HEK293 (cell line): ENCODE data around the gene STEAP2.

Experiments
- CTCF ChIA-PET: fragments of 350-600 bp; formaldehyde crosslinking; extraction: SDS; loops from one replicate; lab custom pipeline; 2021; ENCODE audit warnings: antibody characterized with exemption; lab: Yijun Ruan, JAX
- POLR2A ChIA-PET: fragments of 300-600 bp; formaldehyde crosslinking; extraction: SDS; loops from one replicate; lab custom pipeline; 2020; ENCODE audit warnings: antibody characterized with exemption, inconsistent platforms; lab: Yijun Ruan, JAX
- H3K27ac ChIP-seq: fragments of 200-500 bp; sonication (Bioruptor generic); 2 replicates; pipeline ENCODE4 v1.5.1; 2014; ENCODE audit warnings: low read depth, low read length, control low read depth, inconsistent platforms; ENCODE audit errors: extremely low read depth
- H3K36me3 ChIP-seq, 2 experiments: fragments of 200-500 bp in 1 of 2; sonication (Bioruptor generic) in 1 of 2; 1 replicate in 1 of 2; 2 replicates in 1 of 2; pipeline ENCODE4 v1.5.1; 2014 to 2017; ENCODE audit warnings: inconsistent platforms in 2 of 2, low read length in 2 of 2; ENCODE audit not compliant: control insufficient read depth in 2 of 2, insufficient read depth in 1 of 2
- H3K4me1 ChIP-seq: fragments of 200-500 bp; sonication (Bioruptor generic); 2 replicates; pipeline ENCODE4 v1.5.1; 2014; ENCODE audit warnings: mild to moderate bottlenecking, low read length, inconsistent platforms; ENCODE audit not compliant: control insufficient read depth, insufficient read depth
- H3K4me3 ChIP-seq: 2 replicates; pipeline ENCODE4 v1.5.1; 2011; ENCODE audit warnings: low read depth, mild to moderate bottlenecking, control low read depth, low read length, moderate library complexity
- H3K9me3 ChIP-seq: fragments of 200-500 bp; sonication (Bioruptor generic); 2 replicates; pipeline ENCODE4 v1.5.1; 2014; ENCODE audit warnings: low read depth, low read length, inconsistent platforms; ENCODE audit not compliant: control insufficient read depth, insufficient read depth
- KLF1 ChIP-seq: fragments of 450-650 bp; formaldehyde crosslinking; IDR thresholded peaks from 2 replicates; pipeline ENCODE4 v1.5.1; 2016; ENCODE audit warnings: missing biosample characterization, missing genetic modification characterization
- SETDB1 ChIP-seq: IDR thresholded peaks from one replicate; pipeline ENCODE4 v1.6.1; 2017; ENCODE audit warnings: mild to moderate bottlenecking, low read length, moderate library complexity, mixed read lengths; ENCODE audit not compliant: insufficient read length
- SP2 ChIP-seq: fragments of 450-650 bp; formaldehyde crosslinking; IDR thresholded peaks from 2 replicates; pipeline ENCODE4 v1.5.1; 2016; ENCODE audit warnings: missing biosample characterization, missing genetic modification characterization
- ZBTB20 ChIP-seq: fragments of 450-650 bp; formaldehyde crosslinking; IDR thresholded peaks from 2 replicates; pipeline ENCODE4 v1.5.1; 2016; ENCODE audit warnings: missing biosample characterization, missing genetic modification characterization
- ZNF146 ChIP-seq: fragments of 450-650 bp; formaldehyde crosslinking; IDR thresholded peaks from 2 replicates; pipeline ENCODE4 v1.5.1; 2016; ENCODE audit warnings: missing biosample characterization, missing genetic modification characterization
- ZNF223 ChIP-seq: fragments of 450-650 bp; formaldehyde crosslinking; IDR thresholded peaks from 2 replicates; pipeline ENCODE4 v1.5.1; 2016; ENCODE audit warnings: missing biosample characterization, missing genetic modification characterization
- ZNF324 ChIP-seq: fragments of 450-650 bp; formaldehyde crosslinking; IDR thresholded peaks from 2 replicates; pipeline ENCODE4 v1.5.1; 2016; ENCODE audit warnings: missing biosample characterization, missing genetic modification characterization
- ZNF488 ChIP-seq: fragments of 450-650 bp; formaldehyde crosslinking; IDR thresholded peaks from 2 replicates; pipeline ENCODE4 v1.5.1; 2016; ENCODE audit warnings: missing biosample characterization, missing genetic modification characterization
- TF ChIP-seq, protein P1 (sequence below): fragments of 450-650 bp; formaldehyde crosslinking; IDR thresholded peaks from 2 replicates; pipeline ENCODE4 v1.5.1; 2016; ENCODE audit warnings: missing biosample characterization, missing genetic modification characterization
- TF ChIP-seq, protein P2 (sequence below): fragments of 450-650 bp; formaldehyde crosslinking; IDR thresholded peaks from 2 replicates; pipeline ENCODE4 v1.5.1; 2016; ENCODE audit warnings: missing biosample characterization, missing genetic modification characterization
- TF ChIP-seq, protein P3 (sequence below): fragments of 450-650 bp; formaldehyde crosslinking; IDR thresholded peaks from 2 replicates; pipeline ENCODE4 v1.5.1; 2016; ENCODE audit warnings: missing biosample characterization, missing genetic modification characterization
- TF ChIP-seq, protein P4 (sequence below): fragments of 450-650 bp; IDR thresholded peaks from 2 replicates; pipeline ENCODE4 v1.5.1; 2018; ENCODE audit warnings: missing biosample characterization, mild to moderate bottlenecking, missing genetic modification characterization

The STEAP2 gene

GRCh38 chr7:90239050-90239449 lies 27.5 kb downstream of the STEAP2 start:
- no peaks in the 10 kb centered on the region; a peak in 1 of 3 replicates for H3K36me3 ChIP-seq
- H3K9me3 ChIP-seq = no peaks in the 10 kb centered on the region
- ChIA-PET POLR2A (no interaction called here), CTCF (no interaction called here)
- H3K4me3 ChIP-seq = no peak overlapping the region
- no peak for TF ChIP-seq ZNF146 (tag by site-specific recombination)
- TF ChIP-seq, protein P1, sequence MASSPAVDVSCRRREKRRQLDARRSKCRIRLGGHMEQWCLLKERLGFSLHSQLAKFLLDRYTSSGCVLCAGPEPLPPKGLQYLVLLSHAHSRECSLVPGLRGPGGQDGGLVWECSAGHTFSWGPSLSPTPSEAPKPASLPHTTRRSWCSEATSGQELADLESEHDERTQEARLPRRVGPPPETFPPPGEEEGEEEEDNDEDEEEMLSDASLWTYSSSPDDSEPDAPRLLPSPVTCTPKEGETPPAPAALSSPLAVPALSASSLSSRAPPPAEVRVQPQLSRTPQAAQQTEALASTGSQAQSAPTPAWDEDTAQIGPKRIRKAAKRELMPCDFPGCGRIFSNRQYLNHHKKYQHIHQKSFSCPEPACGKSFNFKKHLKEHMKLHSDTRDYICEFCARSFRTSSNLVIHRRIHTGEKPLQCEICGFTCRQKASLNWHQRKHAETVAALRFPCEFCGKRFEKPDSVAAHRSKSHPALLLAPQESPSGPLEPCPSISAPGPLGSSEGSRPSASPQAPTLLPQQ = 0 out of 2 replicates have a peak, but pooled peaks have one; percentile 19
- H3K4me1 ChIP-seq = no peaks in the 10 kb centered on the region
- no peak overlapping the region for H3K27ac ChIP-seq

DNA sequence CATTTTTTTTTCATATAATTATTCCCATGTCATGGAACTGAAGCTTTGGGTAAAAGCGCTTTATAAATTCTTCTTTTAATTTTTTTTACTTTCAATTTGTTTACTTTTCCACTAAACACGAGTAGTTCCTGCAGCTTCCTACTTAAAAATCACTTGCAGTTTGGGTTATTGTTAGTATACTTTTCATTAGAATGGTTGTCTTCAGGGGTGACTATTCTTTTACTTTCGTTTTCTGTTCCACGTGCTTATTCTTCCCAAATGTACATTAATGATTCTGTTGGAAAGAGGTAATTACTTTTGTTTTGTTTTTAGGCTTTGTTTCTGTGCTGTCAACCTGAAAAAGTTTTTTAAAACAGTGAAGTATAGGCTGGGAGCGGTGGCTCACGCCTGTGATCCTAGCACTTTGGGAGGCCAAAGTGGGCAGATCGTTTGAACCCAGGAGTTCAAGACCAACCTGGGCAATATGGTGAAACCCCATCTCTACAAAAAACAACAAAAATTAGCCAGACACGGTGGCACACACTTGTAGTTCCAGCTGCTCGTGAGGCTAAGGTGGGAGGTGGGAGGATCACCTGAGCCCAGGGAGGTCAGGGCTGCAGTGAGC lies 28.2 kb downstream of the STEAP2 start:
- Histone ChIP-seq H3K9me3 (no peaks in the 10 kb centered on the region), H3K4me1 (no peaks in the 10 kb centered on the region), H3K36me3 (no peaks in the 10 kb centered on the region; a peak in 1 of 3 replicates), H3K27ac (no peak overlapping the region), H3K4me3 (no peak overlapping the region)
- TF ChIP-seq SP2 = no peak
- TF ChIP-seq, protein P2, sequence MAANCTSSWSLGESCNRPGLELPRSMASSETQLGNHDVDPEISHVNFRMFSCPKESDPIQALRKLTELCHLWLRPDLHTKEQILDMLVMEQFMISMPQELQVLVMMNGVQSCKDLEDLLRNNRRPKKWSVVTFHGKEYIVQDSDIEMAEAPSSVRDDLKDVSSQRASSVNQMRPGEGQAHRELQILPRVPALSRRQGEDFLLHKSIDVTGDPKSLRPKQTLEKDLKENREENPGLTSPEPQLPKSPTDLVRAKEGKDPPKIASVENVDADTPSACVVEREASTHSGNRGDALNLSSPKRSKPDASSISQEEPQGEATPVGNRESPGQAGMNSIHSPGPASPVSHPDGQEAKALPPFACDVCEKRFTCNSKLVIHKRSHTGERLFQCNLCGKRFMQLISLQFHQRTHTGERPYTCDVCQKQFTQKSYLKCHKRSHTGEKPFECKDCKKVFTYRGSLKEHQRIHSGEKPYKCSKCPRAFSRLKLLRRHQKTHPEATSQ (tag by site-specific recombination) = no peak
- TF ChIP-seq, protein P3, sequence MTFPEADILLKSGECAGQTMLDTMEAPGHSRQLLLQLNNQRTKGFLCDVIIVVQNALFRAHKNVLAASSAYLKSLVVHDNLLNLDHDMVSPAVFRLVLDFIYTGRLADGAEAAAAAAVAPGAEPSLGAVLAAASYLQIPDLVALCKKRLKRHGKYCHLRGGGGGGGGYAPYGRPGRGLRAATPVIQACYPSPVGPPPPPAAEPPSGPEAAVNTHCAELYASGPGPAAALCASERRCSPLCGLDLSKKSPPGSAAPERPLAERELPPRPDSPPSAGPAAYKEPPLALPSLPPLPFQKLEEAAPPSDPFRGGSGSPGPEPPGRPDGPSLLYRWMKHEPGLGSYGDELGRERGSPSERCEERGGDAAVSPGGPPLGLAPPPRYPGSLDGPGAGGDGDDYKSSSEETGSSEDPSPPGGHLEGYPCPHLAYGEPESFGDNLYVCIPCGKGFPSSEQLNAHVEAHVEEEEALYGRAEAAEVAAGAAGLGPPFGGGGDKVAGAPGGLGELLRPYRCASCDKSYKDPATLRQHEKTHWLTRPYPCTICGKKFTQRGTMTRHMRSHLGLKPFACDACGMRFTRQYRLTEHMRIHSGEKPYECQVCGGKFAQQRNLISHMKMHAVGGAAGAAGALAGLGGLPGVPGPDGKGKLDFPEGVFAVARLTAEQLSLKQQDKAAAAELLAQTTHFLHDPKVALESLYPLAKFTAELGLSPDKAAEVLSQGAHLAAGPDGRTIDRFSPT (tag by site-specific recombination) = no peak
- TF ChIP-seq KLF1 (tag by site-specific recombination) = no peak
- TF ChIP-seq ZNF324 (tag by site-specific recombination) = no peak
- TF ChIP-seq SETDB1 = no peak
- TF ChIP-seq, protein P4, sequence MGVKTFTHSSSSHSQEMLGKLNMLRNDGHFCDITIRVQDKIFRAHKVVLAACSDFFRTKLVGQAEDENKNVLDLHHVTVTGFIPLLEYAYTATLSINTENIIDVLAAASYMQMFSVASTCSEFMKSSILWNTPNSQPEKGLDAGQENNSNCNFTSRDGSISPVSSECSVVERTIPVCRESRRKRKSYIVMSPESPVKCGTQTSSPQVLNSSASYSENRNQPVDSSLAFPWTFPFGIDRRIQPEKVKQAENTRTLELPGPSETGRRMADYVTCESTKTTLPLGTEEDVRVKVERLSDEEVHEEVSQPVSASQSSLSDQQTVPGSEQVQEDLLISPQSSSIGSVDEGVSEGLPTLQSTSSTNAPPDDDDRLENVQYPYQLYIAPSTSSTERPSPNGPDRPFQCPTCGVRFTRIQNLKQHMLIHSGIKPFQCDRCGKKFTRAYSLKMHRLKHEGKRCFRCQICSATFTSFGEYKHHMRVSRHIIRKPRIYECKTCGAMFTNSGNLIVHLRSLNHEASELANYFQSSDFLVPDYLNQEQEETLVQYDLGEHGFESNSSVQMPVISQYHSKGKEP (tag by site-specific recombination) = no peak
- no peak for TF ChIP-seq ZNF223
- TF ChIP-seq ZBTB20 (tag by site-specific recombination) = no peak
- no peak for TF ChIP-seq ZNF488 (tag by site-specific recombination)
- CTCF ChIA-PET = interaction anchor here (0.5 kb wide), 1 partner anchor 43 kb away, joined by 3 read pairs; no protein-coding TSS in a partner anchor
- POLR2A ChIA-PET = no interaction called here
